RWPE1 (cell line): ENCODE results near the gene F11.

Source experiments
- CTCF ChIA-PET: fragments of 350-600 bp; sonication (Branson Sonifier 250); formaldehyde crosslinking; extraction: SDS; loops from one replicate; lab custom pipeline; 2021; lab: Yijun Ruan, JAX
- POLR2A ChIA-PET: fragments of 400-600 bp; formaldehyde crosslinking; extraction: SDS; loops from one replicate; lab custom pipeline; 2020; ENCODE audit warnings: antibody characterized with exemption; ENCODE audit not compliant: low non-redundant PET; lab: Yijun Ruan, JAX
- DNase-seq: peaks from one replicate; pipeline ENCODE4 v3.0.0; 2012; ENCODE audit warnings: low spot score
- H3K27ac ChIP-seq: fragments of 450-650 bp; 2 replicates; pipeline ENCODE4 v1.5.1; 2017
- CTCF ChIP-seq: fragments of 450-650 bp; conservative IDR thresholded peaks from 2 replicates; pipeline ENCODE4 v1.5.1; 2017; ENCODE audit warnings: low read depth, mild to moderate bottlenecking

The F11 gene

GRCh38 chr4:186249785-186250754 is 15.9 kb upstream of the F11 start:
- CTCF ChIA-PET = no interaction called here
- no peak overlapping the region for H3K27ac ChIP-seq
- POLR2A ChIA-PET = no interaction called here
- TF ChIP-seq CTCF = no peak
- DNase-seq = peak; percentile 29

GRCh38 chr4:186250760-186251159 is 15.2 kb upstream of the F11 start:
- H3K27ac ChIP-seq = no peak overlapping the region
- no peak for DNase-seq
- POLR2A ChIA-PET = interaction anchor here (0.7 kb wide), 1 partner anchor 249 kb away, joined by 9 read pairs; no protein-coding TSS in a partner anchor
- TF ChIP-seq CTCF = no peak
- CTCF ChIA-PET = no interaction called here

- no peak overlapping the region for H3K27ac ChIP-seq
- TF ChIP-seq CTCF = no peak
- ChIA-PET CTCF (no interaction called here), POLR2A (no interaction called here)
- no peak for DNase-seq
Observed at GRCh38 chr4:186255122-186255521, 10.9 kb upstream of the F11 start.

DNA sequence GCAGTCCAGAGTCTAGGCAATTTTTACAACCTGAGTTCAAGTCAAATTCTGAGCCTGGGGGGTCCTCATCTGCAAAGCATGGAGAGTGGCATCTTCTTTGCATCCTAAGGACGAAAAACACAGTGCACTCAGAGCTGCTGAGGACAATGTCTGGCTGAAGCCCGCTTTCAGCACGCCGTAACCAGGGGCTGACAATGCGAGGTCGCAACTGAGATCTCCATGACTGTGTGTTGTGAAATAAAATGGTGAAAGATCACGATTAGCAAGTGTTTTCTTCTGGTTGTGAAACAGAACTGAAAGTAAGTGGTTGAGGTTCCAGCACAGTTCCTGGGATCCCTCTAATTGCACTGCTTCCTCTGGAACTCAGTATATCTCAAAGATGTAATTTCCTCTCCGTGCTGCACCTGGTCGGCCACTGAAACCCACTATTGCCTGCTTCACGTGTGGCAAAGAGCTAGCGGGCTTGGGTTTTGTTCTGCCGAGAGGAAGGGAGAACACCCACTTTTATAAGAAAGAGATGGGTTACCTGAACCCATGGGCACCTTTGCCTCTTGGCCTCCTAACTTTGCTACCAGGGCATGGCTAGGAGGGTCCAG is 7.7 kb upstream of the F11 start:
- H3K27ac ChIP-seq = no peak overlapping the region
- no peak for TF ChIP-seq CTCF
- DNase-seq = no peak
- ChIA-PET CTCF (no interaction called here), POLR2A (no interaction called here)

GRCh38 chr4:186260117-186260503 is 5.9 kb upstream of the F11 start:
- POLR2A ChIA-PET = no interaction called here
- no peak for TF ChIP-seq CTCF
- H3K27ac ChIP-seq = no peak overlapping the region
- CTCF ChIA-PET = no interaction called here
- DNase-seq = no peak

DNA sequence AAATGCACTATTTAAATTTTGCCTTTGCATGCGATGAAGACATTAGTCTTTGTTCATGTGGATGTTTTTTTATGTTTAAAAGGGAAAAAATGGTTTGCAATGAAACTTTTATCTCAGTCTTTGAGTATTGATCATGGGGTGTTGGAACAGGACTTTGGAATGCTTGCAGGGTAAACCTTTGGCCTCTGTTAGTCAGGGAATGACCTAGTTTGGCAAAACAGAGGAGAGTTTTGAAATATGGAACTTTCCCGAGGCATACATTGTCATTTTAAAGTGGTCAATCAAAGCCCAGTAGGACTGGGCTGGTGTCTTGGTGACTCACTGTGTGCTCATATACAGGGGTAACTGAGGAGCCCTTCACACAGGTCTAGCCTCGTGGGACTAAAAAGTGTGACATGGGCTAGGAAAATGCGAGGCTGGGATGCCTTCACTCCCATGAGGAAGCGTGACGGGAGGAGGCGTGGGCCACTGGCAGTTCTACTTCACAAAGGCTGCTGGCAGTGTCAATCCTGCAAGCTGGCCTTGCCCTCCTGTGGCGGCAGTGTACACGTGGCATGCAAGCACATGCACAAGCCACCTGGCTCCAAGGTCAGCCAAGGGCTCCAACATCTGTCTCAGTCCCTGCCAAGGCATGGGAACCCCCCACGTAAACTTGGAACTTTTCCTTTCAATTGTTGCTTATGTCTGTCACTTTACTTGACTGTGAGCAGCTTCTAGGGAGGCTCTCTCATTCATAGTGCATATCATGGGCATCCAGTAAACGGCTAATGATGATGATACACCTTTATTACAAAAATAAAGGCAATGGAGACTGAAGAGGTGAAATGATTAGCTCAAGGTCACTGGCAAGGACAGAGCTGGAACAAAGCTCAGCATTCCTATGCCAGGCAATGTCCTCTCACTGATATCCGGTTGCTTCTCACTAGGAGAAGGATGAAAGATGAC is 5.2 kb upstream of the F11 start:
- POLR2A ChIA-PET = no interaction called here
- TF ChIP-seq CTCF = no peak
- no peak for DNase-seq
- CTCF ChIA-PET = no interaction called here
- no peak overlapping the region for H3K27ac ChIP-seq
